ENCODE measurements around the gene MAPKAPK3.

Gene MAPKAPK3

GRCh38 chr3:50609763-50610085 is 7.2 kb upstream of the MAPKAPK3 start:
- no peak for DNase-seq

GRCh38 chr3:50610181-50610971 is 6.6 kb upstream of the MAPKAPK3 start:
- DNase-seq: no peak

- no peak for DNase-seq
Measured at GRCh38 chr3:50610992-50611463, 5.9 kb upstream of the MAPKAPK3 start.

DNA sequence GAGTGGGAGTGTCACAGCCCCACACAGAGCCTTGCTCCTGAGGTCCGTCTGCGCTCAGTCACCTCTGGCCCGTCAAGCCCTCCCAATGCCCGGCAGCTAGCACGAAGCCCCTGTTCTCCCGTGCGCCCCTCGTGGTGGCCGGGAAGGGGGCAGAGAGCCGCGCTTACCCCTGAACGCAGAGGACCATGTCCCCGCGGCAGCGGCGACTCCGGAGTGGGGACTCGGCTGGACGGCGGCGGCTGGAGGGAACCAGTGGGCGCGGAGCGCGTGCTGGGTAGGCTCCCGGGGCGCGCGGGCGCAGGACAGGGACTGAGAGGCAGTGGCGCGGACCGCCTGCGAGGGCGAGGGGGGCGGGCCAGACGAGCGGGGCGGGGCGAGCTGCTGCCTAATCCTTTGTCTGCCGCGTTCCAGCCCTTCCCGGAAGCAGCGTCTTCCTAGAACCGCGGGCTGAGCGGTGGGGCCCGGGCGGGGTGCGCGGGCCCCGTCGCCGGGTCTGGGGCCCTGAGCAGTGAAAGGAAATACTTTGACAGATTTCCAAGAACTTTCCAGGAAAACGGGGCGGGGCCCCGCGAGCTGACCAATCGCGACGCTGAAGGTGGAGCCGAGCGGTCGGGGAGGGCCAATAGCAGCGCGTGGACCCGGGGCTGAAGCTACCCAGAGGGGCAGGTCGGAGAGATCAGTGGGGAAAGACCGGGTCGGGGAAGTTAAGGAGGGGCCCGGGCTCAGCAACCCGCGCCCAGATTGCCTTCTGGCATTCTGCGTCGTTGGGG is 5.3 kb upstream of the MAPKAPK3 start, which contains the start of gene CISH:
TSS of gene CISH (minus strand) at position 311 of the 770 bp plus-strand sequence. CDS start at position 187, 124 bp downstream.
- DNase-seq: peak; percentile 53

DNA sequence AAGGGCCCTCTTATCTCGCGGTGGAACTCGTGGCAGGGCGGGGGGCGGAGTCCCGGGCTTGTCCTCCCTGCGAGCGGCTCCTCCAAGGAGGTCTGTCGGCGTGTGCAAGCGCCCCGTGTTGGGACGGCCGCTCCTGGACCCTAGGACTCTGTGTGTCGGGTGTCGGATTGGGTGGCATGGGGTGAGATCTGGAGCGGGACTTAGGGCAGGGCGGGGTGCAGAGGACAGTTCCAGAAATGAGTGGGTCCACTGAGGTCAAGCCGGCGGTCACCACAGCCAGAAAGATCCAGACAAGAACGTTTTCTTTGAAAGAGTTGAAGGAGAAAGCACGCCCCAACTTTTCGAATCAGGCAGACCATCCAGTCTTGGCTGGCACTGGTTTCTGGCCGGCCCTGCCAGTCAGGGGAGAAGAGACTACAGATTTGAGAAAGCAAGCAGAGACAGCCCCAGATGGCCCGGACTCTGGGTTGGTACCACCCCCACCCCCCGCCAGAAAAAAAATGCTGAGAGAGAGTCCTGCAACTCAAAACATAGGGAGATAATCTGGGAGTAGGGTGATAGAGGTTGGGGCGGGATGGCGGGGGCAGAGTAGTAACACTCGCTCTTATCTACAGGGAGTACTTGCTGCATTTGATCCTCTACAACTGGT is 4.6 kb upstream of the MAPKAPK3 start:
- no peak for DNase-seq

DNA sequence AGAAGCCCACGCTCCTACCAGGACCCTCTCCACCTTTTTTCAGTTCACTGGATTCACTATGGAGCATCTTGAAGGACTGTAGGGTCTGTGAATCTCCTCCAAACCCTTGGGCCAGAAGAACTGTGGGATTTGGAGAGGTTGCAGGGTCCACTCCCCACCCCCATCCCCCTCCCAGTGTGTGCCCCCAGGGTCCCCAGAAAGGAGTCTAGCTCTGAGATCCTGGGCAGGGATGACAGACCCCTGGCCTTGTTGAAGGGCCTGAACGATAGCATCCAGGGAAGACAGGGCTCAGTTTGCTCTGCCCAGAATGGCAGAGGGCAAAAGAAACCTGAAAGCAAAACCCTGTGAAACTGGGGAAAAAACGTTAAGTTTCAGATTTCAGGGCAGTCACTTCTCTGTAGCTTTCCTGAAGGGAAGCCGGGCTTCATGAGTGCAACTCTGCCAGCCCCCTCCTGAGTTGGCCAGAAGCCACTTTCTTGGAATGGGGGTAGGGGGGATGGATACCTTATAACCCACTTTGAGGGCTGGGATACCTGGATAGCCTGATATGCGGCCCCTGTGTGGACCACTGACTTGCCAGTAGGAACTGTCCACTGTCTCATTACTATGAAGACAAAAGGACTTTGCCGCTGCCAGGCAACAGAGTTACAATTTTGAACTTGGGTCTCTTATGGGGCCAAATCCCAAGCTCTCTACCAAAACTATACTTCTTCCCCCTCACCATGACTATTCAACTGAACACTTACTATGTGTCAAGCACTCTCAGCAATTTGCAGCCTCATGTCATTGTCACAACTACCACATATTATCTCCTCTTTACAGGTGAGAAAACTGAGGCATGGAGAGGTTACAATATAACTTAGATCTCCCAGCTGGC is 3.7 kb upstream of the MAPKAPK3 start:
- no peak for DNase-seq

GRCh38 chr3:50615190-50615589 is 1.8 kb upstream of the MAPKAPK3 start:
- no peak for DNase-seq

- peak; percentile 40 for DNase-seq
Measured at GRCh38 chr3:50616003-50616769, 765 bp upstream of the MAPKAPK3 start.

GRCh38 chr3:50616770-50617095 is 218 bp upstream of the MAPKAPK3 start:
- DNase-seq: peak; percentile 58

DNA sequence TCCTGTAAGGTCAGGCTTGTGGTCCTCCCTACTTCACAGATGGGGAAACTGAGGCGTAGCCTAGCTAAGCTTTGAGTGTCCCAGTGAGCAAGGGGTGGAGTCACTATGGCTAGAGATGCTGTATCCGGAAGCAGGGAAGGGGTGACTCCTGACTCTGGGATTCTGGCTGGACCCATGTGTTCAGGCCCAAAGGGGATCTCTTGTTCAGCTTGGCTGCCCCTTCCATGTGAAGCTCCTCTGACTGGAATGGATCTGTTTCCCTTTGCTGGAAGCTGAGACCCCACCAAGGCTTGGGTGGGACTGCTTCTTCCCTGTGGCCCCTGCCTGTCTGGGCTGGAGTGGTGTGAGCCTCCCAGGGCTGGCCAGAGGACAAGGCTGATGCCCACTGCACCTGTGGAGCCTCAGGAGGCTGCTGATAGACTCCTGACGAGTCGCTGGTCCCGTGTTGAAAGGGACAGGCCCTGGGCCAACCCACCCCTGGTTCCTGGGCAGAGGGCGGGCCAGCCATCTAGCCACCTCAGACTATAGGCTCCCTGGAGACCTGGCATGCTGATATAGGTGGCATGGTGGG is 1.0 kb downstream of the MAPKAPK3 start:
- DNase-seq: no peak

GRCh38 chr3:50620420-50620819 is 3.5 kb downstream of the MAPKAPK3 start:
- no peak for DNase-seq

DNA sequence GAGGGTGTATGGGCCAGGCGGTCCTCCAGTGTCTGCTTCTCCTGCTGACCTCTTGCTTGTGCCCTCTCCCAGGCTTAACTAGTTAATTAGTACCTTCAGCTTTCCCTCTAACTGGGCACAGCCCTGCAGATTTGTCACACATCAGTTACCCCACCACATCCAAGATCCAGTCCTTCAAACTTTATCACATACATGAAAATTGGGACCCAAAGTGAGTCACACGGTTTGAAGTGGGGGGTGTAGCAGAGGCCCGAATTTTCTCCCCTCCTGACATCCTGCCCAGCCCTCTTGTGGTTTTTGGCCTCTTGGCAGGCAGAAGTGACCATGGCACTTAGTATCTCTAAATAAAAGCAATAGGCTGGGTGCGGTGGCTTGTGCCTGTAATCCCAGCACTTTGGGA is 3.9 kb downstream of the MAPKAPK3 start:
- DNase-seq: no peak

DNA sequence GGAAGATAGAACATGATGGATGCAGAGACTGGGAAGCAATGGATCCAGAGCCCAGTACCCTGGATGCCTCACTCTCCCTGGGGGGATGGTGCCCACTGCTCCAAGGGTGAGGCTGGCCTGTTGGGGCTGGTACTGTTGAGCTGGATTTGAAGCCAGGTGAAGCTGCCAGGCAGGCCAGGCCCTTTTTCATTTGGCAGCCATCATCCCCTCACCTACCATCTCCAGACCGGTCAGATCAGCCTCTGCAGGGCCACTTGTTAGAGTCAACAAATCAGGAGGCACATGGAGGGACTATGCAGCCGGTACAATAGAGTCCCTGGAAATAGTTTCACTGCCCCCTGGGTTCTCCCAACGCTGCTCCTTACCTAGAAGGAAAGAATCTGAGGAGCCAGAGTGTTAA is 5.9 kb downstream of the MAPKAPK3 start:
- no peak for DNase-seq

DNA sequence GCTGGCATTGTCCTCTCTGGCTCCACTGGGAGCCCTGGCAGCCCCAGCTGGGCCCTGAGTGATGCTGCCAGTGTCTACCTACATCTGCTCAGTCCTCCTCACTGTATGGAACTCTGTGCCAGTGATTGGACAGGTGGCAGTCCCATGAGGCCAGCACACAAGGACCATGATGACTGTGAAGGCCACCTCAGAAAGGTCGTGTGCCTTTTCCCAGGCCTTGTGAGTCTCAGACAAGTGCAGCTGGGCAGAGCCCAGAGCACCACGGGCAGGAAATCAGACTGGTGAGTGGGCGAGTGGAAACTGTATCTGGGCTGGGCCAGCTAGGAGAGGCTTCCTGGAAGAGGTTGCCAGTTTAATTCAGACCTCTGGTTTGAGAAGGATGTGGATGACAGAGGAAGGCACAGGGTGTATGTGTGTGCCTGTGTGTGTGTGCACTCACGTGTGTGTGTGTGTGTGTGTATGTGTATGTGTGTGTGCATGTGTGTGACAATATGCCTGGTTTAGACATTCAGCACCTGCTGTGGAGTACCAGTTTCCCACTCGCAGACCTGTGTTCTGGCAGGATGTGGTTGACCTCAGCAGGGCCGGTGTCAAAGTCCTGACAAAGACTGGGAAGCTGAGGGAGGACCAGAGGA is 7.0 kb downstream of the MAPKAPK3 start:
- DNase-seq: no peak

GRCh38 chr3:50624634-50625033 is 7.7 kb downstream of the MAPKAPK3 start:
- DNase-seq: no peak

GRCh38 chr3:50625231-50626182 is 8.6 kb downstream of the MAPKAPK3 start:
- no peak for DNase-seq

GRCh38 chr3:50626401-50626800 is 9.4 kb downstream of the MAPKAPK3 start:
- no peak for DNase-seq

DNA sequence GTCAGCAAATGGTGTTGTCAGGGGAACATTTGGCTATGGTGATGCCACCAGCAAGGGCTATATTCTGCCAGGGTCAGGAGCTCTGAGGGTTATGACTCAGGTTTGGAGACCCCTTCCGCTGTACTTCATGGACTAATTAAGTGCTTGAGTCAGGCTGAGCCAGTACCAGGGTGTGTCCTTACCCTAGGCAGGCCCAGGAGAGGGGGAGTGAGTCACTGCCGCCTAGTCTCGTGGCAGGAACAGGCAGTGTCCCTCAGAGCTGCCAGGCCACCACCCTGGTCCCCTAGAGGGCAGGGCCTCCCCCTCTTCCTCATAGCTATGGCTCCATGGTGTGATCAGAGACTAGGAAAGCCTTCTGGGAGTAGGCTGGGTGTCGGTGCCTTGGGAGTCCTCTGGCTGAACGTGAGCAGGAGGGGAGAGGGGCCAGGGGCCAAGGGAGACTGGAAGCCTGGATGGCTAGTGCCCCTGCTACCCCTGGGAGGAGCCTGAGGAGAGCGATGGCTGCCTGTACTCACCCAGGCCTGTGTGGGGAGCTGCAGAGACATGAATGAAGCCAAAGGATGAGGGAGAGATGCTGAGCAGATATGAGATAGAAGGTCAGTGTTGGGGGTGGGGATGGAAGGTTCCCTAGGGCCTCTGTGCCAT is 10.6 kb downstream of the MAPKAPK3 start:
- no peak for DNase-seq

GRCh38 chr3:50628601-50629000 is 11.7 kb downstream of the MAPKAPK3 start:
- no peak for DNase-seq

All from NCI-H1436 (cell line).